ENCODE measurements around the gene FCRLA.

DNA sequence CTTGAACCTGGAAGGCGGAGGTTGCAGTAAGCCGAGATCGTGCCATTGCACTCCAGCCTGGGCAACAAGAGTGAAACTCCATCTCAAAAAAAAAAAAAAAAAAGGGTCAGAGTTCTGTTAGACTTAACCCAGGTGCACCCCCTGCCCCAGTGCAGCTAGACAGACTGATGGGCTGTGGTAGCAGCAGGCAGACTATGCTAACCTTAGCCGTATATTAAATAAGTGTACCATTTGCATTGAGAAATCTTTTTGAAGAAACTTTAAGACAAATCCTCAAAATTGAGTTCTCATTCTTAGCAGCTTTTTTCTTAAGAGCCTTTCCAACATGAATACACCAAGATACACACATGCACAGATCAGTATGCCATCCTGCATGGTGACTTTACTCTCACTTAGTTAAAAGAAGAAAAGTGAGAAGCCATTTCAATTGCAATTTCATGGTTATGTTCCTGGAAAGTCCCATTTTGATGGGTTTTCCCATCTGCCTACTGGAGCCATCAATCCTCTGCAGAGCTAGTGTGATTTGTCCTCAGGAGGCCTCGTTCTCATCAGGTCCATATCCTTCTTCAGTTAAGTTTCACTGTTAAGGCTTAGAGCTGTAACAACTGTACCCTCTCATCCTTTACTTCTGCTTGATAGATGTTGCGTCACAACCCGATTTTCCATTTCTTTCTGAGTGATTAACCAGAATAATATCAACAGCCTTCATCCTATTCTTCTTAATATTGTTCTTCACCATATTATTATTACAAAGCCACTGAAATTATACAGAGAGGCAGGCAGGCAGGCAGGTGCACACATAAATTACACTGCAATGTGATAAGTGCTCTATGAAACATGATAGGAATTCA lies 21.6 kb downstream of the FCRLA start:
- TF ChIP-seq, protein P1, sequence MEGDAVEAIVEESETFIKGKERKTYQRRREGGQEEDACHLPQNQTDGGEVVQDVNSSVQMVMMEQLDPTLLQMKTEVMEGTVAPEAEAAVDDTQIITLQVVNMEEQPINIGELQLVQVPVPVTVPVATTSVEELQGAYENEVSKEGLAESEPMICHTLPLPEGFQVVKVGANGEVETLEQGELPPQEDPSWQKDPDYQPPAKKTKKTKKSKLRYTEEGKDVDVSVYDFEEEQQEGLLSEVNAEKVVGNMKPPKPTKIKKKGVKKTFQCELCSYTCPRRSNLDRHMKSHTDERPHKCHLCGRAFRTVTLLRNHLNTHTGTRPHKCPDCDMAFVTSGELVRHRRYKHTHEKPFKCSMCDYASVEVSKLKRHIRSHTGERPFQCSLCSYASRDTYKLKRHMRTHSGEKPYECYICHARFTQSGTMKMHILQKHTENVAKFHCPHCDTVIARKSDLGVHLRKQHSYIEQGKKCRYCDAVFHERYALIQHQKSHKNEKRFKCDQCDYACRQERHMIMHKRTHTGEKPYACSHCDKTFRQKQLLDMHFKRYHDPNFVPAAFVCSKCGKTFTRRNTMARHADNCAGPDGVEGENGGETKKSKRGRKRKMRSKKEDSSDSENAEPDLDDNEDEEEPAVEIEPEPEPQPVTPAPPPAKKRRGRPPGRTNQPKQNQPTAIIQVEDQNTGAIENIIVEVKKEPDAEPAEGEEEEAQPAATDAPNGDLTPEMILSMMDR (IDR thresholded peaks at IDR 0.05) = no peak
- no peak for TF ChIP-seq POLR2AphosphoS5 (IDR thresholded peaks at IDR 0.05; ENCODE audit: low read depth, low read length)
- TF ChIP-seq SIN3A (IDR thresholded peaks at IDR 0.05; ENCODE audit: borderline replicate concordance, insufficient read depth, low read depth, low read length) = no peak
- TF ChIP-seq, protein P2, sequence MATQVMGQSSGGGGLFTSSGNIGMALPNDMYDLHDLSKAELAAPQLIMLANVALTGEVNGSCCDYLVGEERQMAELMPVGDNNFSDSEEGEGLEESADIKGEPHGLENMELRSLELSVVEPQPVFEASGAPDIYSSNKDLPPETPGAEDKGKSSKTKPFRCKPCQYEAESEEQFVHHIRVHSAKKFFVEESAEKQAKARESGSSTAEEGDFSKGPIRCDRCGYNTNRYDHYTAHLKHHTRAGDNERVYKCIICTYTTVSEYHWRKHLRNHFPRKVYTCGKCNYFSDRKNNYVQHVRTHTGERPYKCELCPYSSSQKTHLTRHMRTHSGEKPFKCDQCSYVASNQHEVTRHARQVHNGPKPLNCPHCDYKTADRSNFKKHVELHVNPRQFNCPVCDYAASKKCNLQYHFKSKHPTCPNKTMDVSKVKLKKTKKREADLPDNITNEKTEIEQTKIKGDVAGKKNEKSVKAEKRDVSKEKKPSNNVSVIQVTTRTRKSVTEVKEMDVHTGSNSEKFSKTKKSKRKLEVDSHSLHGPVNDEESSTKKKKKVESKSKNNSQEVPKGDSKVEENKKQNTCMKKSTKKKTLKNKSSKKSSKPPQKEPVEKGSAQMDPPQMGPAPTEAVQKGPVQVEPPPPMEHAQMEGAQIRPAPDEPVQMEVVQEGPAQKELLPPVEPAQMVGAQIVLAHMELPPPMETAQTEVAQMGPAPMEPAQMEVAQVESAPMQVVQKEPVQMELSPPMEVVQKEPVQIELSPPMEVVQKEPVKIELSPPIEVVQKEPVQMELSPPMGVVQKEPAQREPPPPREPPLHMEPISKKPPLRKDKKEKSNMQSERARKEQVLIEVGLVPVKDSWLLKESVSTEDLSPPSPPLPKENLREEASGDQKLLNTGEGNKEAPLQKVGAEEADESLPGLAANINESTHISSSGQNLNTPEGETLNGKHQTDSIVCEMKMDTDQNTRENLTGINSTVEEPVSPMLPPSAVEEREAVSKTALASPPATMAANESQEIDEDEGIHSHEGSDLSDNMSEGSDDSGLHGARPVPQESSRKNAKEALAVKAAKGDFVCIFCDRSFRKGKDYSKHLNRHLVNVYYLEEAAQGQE (IDR thresholded peaks at IDR 0.05; ENCODE audit: insufficient read depth in 1 of 2, low read depth in 2 of 2, low read length in 1 of 2) = no peak

All from Panc1 (cell line).